Nephron progenitor cell (in vitro differentiated cells): Measurements from ENCODE around the gene ZNF276.

ENCODE experiments used
- DNase-seq: peaks from one replicate; pipeline ENCODE4 v3.0.0; 2021
- H3K27ac Mint-ChIP-seq: 2 replicates; pipeline ENCODE4 v1.8.0; 2021; ENCODE audit warnings: mild to moderate bottlenecking, moderate library complexity, mixed read lengths
- H3K27me3 Mint-ChIP-seq: 2 replicates; pipeline ENCODE4 v1.8.0; 2021; ENCODE audit warnings: mild to moderate bottlenecking, low read depth, mixed read lengths; ENCODE audit not compliant: poor library complexity
- H3K36me3 Mint-ChIP-seq: 2 replicates; pipeline ENCODE4 v1.8.0; 2021; ENCODE audit warnings: low read depth, mixed read lengths
- H3K4me1 Mint-ChIP-seq: 2 replicates; pipeline ENCODE4 v1.8.0; 2021; ENCODE audit warnings: mixed read lengths
- H3K4me3 Mint-ChIP-seq: 2 replicates; pipeline ENCODE4 v1.8.0; 2021; ENCODE audit warnings: mild to moderate bottlenecking, moderate library complexity, mixed read lengths
- H3K9me3 Mint-ChIP-seq: 2 replicates; pipeline ENCODE4 v1.8.0; 2021; ENCODE audit warnings: mild to moderate bottlenecking, moderate library complexity, mixed read lengths
- CTCF ChIP-seq: fragments of 200-600 bp; sonication (generic); IDR thresholded peaks from 2 replicates; pipeline ENCODE4 v1.5.0; 2021; ENCODE audit warnings: antibody characterized with exemption

Gene ZNF276

DNA sequence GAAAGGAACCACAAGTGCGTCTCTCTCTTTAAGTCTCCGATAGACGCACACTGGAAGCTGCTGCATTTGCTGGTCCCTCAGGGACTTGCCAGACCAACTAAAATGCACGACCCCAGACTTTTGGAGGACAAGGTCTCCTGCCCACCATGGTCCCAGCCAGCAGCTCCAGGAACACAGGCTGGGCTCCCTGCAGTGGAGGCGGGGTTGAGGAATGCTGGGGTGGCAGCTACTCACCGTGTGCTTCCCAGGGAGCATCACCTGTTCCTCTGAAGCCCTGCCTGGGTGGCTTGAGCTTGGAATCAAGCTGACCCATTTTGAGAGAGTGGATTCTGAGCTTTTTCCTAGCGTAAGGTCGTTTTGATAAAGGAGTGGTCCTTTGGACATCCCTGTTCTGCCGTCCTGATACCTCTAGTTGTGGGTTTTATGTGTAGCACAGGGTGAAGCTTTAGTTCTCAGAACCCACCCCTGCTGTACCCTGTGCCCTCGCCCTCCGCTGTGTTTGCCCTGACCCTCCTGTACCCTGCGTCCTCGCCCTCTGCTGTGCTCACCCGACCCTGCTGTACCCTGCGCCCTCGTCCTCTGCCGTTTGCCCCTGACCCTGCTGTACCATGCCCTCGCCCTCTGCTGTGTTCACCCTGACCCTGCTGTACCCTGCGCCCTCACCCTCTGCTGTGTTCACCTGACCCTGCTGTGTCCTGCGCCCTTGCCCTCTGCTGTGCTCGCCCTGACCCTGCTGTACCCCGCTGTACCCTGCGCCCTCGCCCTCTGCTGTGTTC, 11.0 kb downstream of the ZNF276 start:
- peak overlapping the region; percentile 91 for H3K27ac Mint-ChIP-seq
- H3K27me3 Mint-ChIP-seq, result no peaks in the 10 kb centered on the region
- peaks cover 79% of the 10 kb centered on the region for H3K36me3 Mint-ChIP-seq
- no peaks in the 10 kb centered on the region for H3K9me3 Mint-ChIP-seq
- peaks cover 11% of the 10 kb centered on the region for H3K4me1 Mint-ChIP-seq
- H3K4me3 Mint-ChIP-seq, result no peak overlapping the region
- no peak for TF ChIP-seq CTCF
- DNase-seq, result no peak

GRCh38 chr16:89732918-89733242, 11.5 kb downstream of the ZNF276 start:
- H3K36me3 Mint-ChIP-seq, result peaks cover 79% of the 10 kb centered on the region
- H3K4me3 Mint-ChIP-seq, result no peak overlapping the region
- H3K9me3 Mint-ChIP-seq, result no peaks in the 10 kb centered on the region
- H3K27ac Mint-ChIP-seq, result no peak overlapping the region
- TF ChIP-seq CTCF, result no peak
- DNase-seq, result no peak
- no peaks in the 10 kb centered on the region for H3K27me3 Mint-ChIP-seq
- peaks cover 6% of the 10 kb centered on the region for H3K4me1 Mint-ChIP-seq

- no peak for TF ChIP-seq CTCF
- H3K27ac Mint-ChIP-seq, result no peak overlapping the region
- H3K4me3 Mint-ChIP-seq, result no peak overlapping the region
- H3K4me1 Mint-ChIP-seq, result peaks cover 5% of the 10 kb centered on the region
- H3K27me3 Mint-ChIP-seq, result no peaks in the 10 kb centered on the region
- peaks cover 82% of the 10 kb centered on the region for H3K36me3 Mint-ChIP-seq
- DNase-seq, result no peak
- no peaks in the 10 kb centered on the region for H3K9me3 Mint-ChIP-seq
Observed at GRCh38 chr16:89733322-89733721, 12.0 kb downstream of the ZNF276 start.

DNA sequence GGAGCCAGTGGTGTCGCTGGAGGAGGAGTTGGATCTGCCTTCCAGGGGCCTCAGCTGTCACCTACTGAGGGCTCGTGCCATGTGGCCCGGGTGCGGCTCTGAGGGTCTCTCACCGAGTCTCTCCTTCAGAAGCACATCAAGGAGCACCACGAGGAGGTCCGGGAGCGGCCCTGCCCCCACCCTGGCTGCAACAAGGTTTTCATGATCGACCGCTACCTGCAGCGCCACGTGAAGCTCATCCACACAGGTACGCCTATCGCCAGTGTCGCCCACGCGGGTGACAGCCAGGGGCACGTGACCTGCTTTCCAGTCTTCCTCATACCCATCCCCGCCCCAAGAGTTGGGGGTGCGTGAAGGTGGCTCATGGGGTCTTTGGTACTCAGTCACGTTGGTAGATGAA, 12.5 kb downstream of the ZNF276 start:
- Mint-ChIP-seq H3K4me1 (peaks cover 5% of the 10 kb centered on the region), H3K27me3 (no peaks in the 10 kb centered on the region)
- TF ChIP-seq CTCF, result no peak

GRCh38 chr16:89736554-89736953, 15.2 kb downstream of the ZNF276 start:
- TF ChIP-seq CTCF, result no peak
- DNase-seq, result no peak
- Mint-ChIP-seq H3K9me3 (no peaks in the 10 kb centered on the region), H3K36me3 (peaks cover 75% of the 10 kb centered on the region), H3K4me1 (no peaks in the 10 kb centered on the region), H3K27me3 (no peaks in the 10 kb centered on the region), H3K27ac (no peak overlapping the region), H3K4me3 (no peak overlapping the region)

More for the DNA sequence above, 12.5 kb downstream of the ZNF276 start:
- H3K9me3 Mint-ChIP-seq, result no peaks in the 10 kb centered on the region
- H3K27ac Mint-ChIP-seq, result no peak overlapping the region
- no peak for DNase-seq
- H3K4me3 Mint-ChIP-seq, result no peak overlapping the region
- peaks cover 85% of the 10 kb centered on the region for H3K36me3 Mint-ChIP-seq
